Retinal pigment epithelial cell (primary cell): ENCODE results near the gene NREP.

ENCODE experiments used
- DNase-seq: peaks from one replicate; pipeline ENCODE4 v3.0.0-alpha.2; 2010; ENCODE audit warnings: low read depth
- H3K4me3 ChIP-seq: 2 replicates; pipeline ENCODE4 v1.5.1; 2011; ENCODE audit warnings: mild to moderate bottlenecking, low read length, control low read depth, moderate library complexity
- CTCF ChIP-seq: conservative IDR thresholded peaks from 2 replicates; pipeline ENCODE4 v1.5.1; 2011; ENCODE audit warnings: low read depth, low read length, control low read depth, inconsistent platforms

Gene NREP

GRCh38 chr5:111707630-111708164 is 49.3 kb downstream of the NREP start:
- no peak for TF ChIP-seq CTCF
- no peak overlapping the region for H3K4me3 ChIP-seq
- no peak for DNase-seq

- DNase-seq: no peak
- no peak for TF ChIP-seq CTCF
- H3K4me3 ChIP-seq: no peak overlapping the region
These were observed 50.6 kb downstream of the NREP start for GRCh38 chr5:111706345-111706744.

GRCh38 chr5:111704452-111705085 is 52.4 kb downstream of the NREP start:
- no peak overlapping the region for H3K4me3 ChIP-seq

GRCh38 chr5:111703662-111704061 is 53.3 kb downstream of the NREP start:
- no peak for DNase-seq
- no peak overlapping the region for H3K4me3 ChIP-seq
- TF ChIP-seq CTCF: no peak

More at GRCh38 chr5:111704452-111705085, 52.4 kb downstream of the NREP start:
- DNase-seq: no peak
- no peak for TF ChIP-seq CTCF

GRCh38 chr5:111699976-111700375 is 57.0 kb downstream of the NREP start:
- no peak for DNase-seq
- H3K4me3 ChIP-seq: no peak overlapping the region
- no peak for TF ChIP-seq CTCF

- H3K4me3 ChIP-seq: no peak overlapping the region
- no peak for DNase-seq
- TF ChIP-seq CTCF: no peak
These were observed 57.7 kb downstream of the NREP start for GRCh38 chr5:111699324-111699723.
